HEK293 (cell line): ENCODE measurements around the gene HIGD2B.

Source experiments
- CTCF ChIA-PET: fragments of 350-600 bp; formaldehyde crosslinking; extraction: SDS; loops from one replicate; lab custom pipeline; 2021; ENCODE audit warnings: antibody characterized with exemption; lab: Yijun Ruan, JAX
- POLR2A ChIA-PET: fragments of 300-600 bp; formaldehyde crosslinking; extraction: SDS; loops from one replicate; lab custom pipeline; 2020; ENCODE audit warnings: antibody characterized with exemption, inconsistent platforms; lab: Yijun Ruan, JAX
- H3K27ac ChIP-seq: fragments of 200-500 bp; sonication (Bioruptor generic); 2 replicates; pipeline ENCODE4 v1.5.1; 2014; ENCODE audit warnings: low read depth, low read length, control low read depth, inconsistent platforms; ENCODE audit errors: extremely low read depth
- H3K36me3 ChIP-seq, 2 experiments: fragments of 200-500 bp in 1 of 2; sonication (Bioruptor generic) in 1 of 2; 1 replicate in 1 of 2; 2 replicates in 1 of 2; pipeline ENCODE4 v1.5.1; 2014 to 2017; ENCODE audit warnings: inconsistent platforms in 2 of 2, low read length in 2 of 2; ENCODE audit not compliant: control insufficient read depth in 2 of 2, insufficient read depth in 1 of 2
- H3K4me1 ChIP-seq: fragments of 200-500 bp; sonication (Bioruptor generic); 2 replicates; pipeline ENCODE4 v1.5.1; 2014; ENCODE audit warnings: mild to moderate bottlenecking, low read length, inconsistent platforms; ENCODE audit not compliant: control insufficient read depth, insufficient read depth
- H3K4me3 ChIP-seq: 2 replicates; pipeline ENCODE4 v1.5.1; 2011; ENCODE audit warnings: low read depth, mild to moderate bottlenecking, control low read depth, low read length, moderate library complexity
- H3K9me3 ChIP-seq: fragments of 200-500 bp; sonication (Bioruptor generic); 2 replicates; pipeline ENCODE4 v1.5.1; 2014; ENCODE audit warnings: low read depth, low read length, inconsistent platforms; ENCODE audit not compliant: control insufficient read depth, insufficient read depth
- BCL11B ChIP-seq: fragments of 450-650 bp; formaldehyde crosslinking; IDR thresholded peaks from 2 replicates; pipeline ENCODE4 v1.5.1; 2016; ENCODE audit warnings: low read depth, missing biosample characterization, missing genetic modification characterization
- EGR2 ChIP-seq: fragments of 450-650 bp; formaldehyde crosslinking; IDR thresholded peaks from 2 replicates; pipeline ENCODE4 v1.5.1; 2016; ENCODE audit warnings: low read depth, missing biosample characterization, missing genetic modification characterization
- FEZF1 ChIP-seq: fragments of 450-650 bp; formaldehyde crosslinking; IDR thresholded peaks from 2 replicates; pipeline ENCODE4 v1.5.1; 2016; ENCODE audit warnings: missing biosample characterization, missing genetic modification characterization
- KLF1 ChIP-seq: fragments of 450-650 bp; formaldehyde crosslinking; IDR thresholded peaks from 2 replicates; pipeline ENCODE4 v1.5.1; 2016; ENCODE audit warnings: missing biosample characterization, missing genetic modification characterization
- PRDM1 ChIP-seq: fragments of 450-650 bp; formaldehyde crosslinking; IDR thresholded peaks from 2 replicates; pipeline ENCODE4; 2016; ENCODE audit warnings: missing biosample characterization, missing genetic modification characterization
- TRIM28 ChIP-seq: IDR thresholded peaks from 2 replicates; pipeline ENCODE4 v1.6.1; 2011; ENCODE audit warnings: low read length, control low read depth, borderline replicate concordance
- ZBTB1 ChIP-seq: fragments of 450-650 bp; formaldehyde crosslinking; IDR thresholded peaks from 2 replicates; pipeline ENCODE4 v1.5.1; 2016; ENCODE audit warnings: missing biosample characterization, missing genetic modification characterization
- ZFP3 ChIP-seq: fragments of 450-650 bp; formaldehyde crosslinking; IDR thresholded peaks from 2 replicates; pipeline ENCODE4 v1.5.1; 2016; ENCODE audit warnings: low read depth, missing biosample characterization, missing genetic modification characterization
- ZFP69B ChIP-seq: fragments of 450-650 bp; formaldehyde crosslinking; IDR thresholded peaks from 2 replicates; pipeline ENCODE4 v1.5.1; 2016; ENCODE audit warnings: missing biosample characterization, missing genetic modification characterization
- ZNF114 ChIP-seq: fragments of 450-650 bp; formaldehyde crosslinking; IDR thresholded peaks from 2 replicates; pipeline ENCODE4 v1.5.0; 2017; ENCODE audit warnings: missing biosample characterization, missing genetic modification characterization
- ZNF121 ChIP-seq: fragments of 450-650 bp; formaldehyde crosslinking; IDR thresholded peaks from 2 replicates; pipeline ENCODE4 v1.5.1; 2016; ENCODE audit warnings: missing biosample characterization, missing genetic modification characterization
- ZNF2 ChIP-seq: fragments of 450-650 bp; formaldehyde crosslinking; IDR thresholded peaks from 2 replicates; pipeline ENCODE4 v1.5.1; 2016; ENCODE audit warnings: missing biosample characterization, missing genetic modification characterization
- ZNF221 ChIP-seq: fragments of 450-650 bp; formaldehyde crosslinking; IDR thresholded peaks from 2 replicates; pipeline ENCODE4 v1.5.1; 2017; ENCODE audit warnings: missing biosample characterization, missing genetic modification characterization, borderline replicate concordance
- ZNF239 ChIP-seq: fragments of 450-650 bp; formaldehyde crosslinking; IDR thresholded peaks from 2 replicates; pipeline ENCODE4 v1.5.1; 2016; ENCODE audit warnings: missing biosample characterization, missing genetic modification characterization
- ZNF341 ChIP-seq: fragments of 450-650 bp; formaldehyde crosslinking; IDR thresholded peaks from 2 replicates; pipeline ENCODE4; 2016; ENCODE audit warnings: low read depth, missing biosample characterization, missing genetic modification characterization
- ZNF391 ChIP-seq: fragments of 450-650 bp; formaldehyde crosslinking; IDR thresholded peaks from 2 replicates; pipeline ENCODE4 v1.5.1; 2016; ENCODE audit warnings: low read depth, missing biosample characterization, missing genetic modification characterization, borderline replicate concordance
- ZNF501 ChIP-seq: fragments of 450-650 bp; formaldehyde crosslinking; IDR thresholded peaks from 2 replicates; pipeline ENCODE4 v1.5.1; 2016; ENCODE audit warnings: missing biosample characterization, missing genetic modification characterization
- ZNF571 ChIP-seq: fragments of 450-650 bp; formaldehyde crosslinking; IDR thresholded peaks from 2 replicates; pipeline ENCODE4 v1.5.0; 2017; ENCODE audit warnings: missing biosample characterization, missing genetic modification characterization
- TF ChIP-seq, protein P1 (sequence below): fragments of 450-650 bp; IDR thresholded peaks from 2 replicates; pipeline ENCODE4 v1.5.1; 2018; ENCODE audit warnings: missing biosample characterization, missing genetic modification characterization
- TF ChIP-seq, protein P2 (sequence below): fragments of 450-650 bp; formaldehyde crosslinking; optimal IDR thresholded peaks from 2 replicates; pipeline ENCODE3; 2016; ENCODE audit warnings: missing biosample characterization, mild to moderate bottlenecking, missing genetic modification characterization
- TF ChIP-seq, protein P3 (sequence below): fragments of 450-650 bp; formaldehyde crosslinking; IDR thresholded peaks from 2 replicates; pipeline ENCODE4 v1.5.1; 2016; ENCODE audit warnings: missing biosample characterization, missing genetic modification characterization
- TF ChIP-seq, protein P4 (sequence below): fragments of 450-650 bp; formaldehyde crosslinking; IDR thresholded peaks from 2 replicates; pipeline ENCODE4 v1.5.1; 2016; ENCODE audit warnings: missing biosample characterization, missing genetic modification characterization
- TF ChIP-seq, protein P5 (sequence below): fragments of 450-650 bp; formaldehyde crosslinking; IDR thresholded peaks from 2 replicates; pipeline ENCODE4 v1.5.1; 2017; ENCODE audit warnings: missing biosample characterization, missing genetic modification characterization

Gene HIGD2B

DNA sequence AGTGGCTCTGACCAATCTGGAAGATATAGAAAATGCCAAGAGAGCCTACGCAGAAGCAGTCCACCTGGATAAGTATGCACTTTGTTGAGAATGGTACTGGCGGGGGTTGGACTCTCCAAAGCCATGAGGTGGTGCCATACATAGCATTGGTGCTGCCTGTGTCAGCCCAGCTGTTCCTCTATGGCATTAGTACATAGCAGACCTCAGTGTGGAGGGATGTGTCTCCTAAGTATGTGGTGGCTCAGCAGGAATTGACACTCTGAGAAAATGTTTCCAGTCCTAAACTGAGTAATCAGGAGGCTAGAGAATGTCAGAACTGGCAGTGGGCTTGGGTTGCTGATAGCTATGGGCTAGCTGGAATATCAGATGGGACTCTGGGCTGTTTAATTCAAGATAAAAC, 49.1 kb upstream of the HIGD2B start:
- Histone ChIP-seq H3K4me3 (no peak overlapping the region), H3K36me3 (peaks cover 28 to 81% of the 10 kb centered on the region in 2 experiments), H3K4me1 (no peaks in the 10 kb centered on the region), H3K9me3 (no peaks in the 10 kb centered on the region), H3K27ac (no peak overlapping the region)
- TF ChIP-seq FEZF1 (no peak), KLF1 (no peak), ZNF391 (tag by site-specific recombination) (no peak)
- TF ChIP-seq, protein P1, sequence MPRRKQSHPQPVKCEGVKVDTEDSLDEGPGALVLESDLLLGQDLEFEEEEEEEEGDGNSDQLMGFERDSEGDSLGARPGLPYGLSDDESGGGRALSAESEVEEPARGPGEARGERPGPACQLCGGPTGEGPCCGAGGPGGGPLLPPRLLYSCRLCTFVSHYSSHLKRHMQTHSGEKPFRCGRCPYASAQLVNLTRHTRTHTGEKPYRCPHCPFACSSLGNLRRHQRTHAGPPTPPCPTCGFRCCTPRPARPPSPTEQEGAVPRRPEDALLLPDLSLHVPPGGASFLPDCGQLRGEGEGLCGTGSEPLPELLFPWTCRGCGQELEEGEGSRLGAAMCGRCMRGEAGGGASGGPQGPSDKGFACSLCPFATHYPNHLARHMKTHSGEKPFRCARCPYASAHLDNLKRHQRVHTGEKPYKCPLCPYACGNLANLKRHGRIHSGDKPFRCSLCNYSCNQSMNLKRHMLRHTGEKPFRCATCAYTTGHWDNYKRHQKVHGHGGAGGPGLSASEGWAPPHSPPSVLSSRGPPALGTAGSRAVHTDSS (tag by site-specific recombination), result no peak
- ChIA-PET POLR2A (no interaction called here), CTCF (interaction anchor here (0.5 to 8.1 kb wide), 5 partner anchors 9 to 441 kb away, joined by 3 to 73 read pairs (median 4); no protein-coding TSS in a partner anchor)

- H3K4me3 ChIP-seq, result no peak overlapping the region
- H3K36me3 ChIP-seq, result peaks cover 28 to 74% of the 10 kb centered on the region in 2 experiments
- no peaks in the 10 kb centered on the region for H3K9me3 ChIP-seq
- no peak overlapping the region for H3K27ac ChIP-seq
- no peak for TF ChIP-seq ZNF571 (tag by site-specific recombination)
- no peak for TF ChIP-seq TRIM28
- no peak for TF ChIP-seq ZFP69B (tag by site-specific recombination)
- TF ChIP-seq PRDM1 (tag by site-specific recombination), result no peak
- TF ChIP-seq, protein P2, sequence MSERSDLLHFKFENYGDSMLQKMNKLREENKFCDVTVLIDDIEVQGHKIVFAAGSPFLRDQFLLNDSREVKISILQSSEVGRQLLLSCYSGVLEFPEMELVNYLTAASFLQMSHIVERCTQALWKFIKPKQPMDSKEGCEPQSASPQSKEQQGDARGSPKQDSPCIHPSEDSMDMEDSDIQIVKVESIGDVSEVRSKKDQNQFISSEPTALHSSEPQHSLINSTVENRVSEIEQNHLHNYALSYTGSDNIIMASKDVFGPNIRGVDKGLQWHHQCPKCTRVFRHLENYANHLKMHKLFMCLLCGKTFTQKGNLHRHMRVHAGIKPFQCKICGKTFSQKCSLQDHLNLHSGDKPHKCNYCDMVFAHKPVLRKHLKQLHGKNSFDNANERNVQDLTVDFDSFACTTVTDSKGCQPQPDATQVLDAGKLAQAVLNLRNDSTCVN (tag by site-specific recombination), result no peak
- TF ChIP-seq ZBTB1 (tag by site-specific recombination), result no peak
- TF ChIP-seq ZNF121 (tag by site-specific recombination), result no peak
- TF ChIP-seq, protein P3, sequence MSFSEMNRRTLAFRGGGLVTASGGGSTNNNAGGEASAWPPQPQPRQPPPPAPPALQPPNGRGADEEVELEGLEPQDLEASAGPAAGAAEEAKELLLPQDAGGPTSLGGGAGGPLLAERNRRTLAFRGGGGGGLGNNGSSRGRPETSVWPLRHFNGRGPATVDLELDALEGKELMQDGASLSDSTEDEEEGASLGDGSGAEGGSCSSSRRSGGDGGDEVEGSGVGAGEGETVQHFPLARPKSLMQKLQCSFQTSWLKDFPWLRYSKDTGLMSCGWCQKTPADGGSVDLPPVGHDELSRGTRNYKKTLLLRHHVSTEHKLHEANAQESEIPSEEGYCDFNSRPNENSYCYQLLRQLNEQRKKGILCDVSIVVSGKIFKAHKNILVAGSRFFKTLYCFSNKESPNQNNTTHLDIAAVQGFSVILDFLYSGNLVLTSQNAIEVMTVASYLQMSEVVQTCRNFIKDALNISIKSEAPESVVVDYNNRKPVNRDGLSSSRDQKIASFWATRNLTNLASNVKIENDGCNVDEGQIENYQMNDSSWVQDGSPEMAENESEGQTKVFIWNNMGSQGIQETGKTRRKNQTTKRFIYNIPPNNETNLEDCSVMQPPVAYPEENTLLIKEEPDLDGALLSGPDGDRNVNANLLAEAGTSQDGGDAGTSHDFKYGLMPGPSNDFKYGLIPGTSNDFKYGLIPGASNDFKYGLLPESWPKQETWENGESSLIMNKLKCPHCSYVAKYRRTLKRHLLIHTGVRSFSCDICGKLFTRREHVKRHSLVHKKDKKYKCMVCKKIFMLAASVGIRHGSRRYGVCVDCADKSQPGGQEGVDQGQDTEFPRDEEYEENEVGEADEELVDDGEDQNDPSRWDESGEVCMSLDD, result no peak
- TF ChIP-seq, protein P4, sequence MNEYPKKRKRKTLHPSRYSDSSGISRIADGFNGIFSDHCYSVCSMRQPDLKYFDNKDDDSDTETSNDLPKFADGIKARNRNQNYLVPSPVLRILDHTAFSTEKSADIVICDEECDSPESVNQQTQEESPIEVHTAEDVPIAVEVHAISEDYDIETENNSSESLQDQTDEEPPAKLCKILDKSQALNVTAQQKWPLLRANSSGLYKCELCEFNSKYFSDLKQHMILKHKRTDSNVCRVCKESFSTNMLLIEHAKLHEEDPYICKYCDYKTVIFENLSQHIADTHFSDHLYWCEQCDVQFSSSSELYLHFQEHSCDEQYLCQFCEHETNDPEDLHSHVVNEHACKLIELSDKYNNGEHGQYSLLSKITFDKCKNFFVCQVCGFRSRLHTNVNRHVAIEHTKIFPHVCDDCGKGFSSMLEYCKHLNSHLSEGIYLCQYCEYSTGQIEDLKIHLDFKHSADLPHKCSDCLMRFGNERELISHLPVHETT (tag by site-specific recombination), result no peak
- TF ChIP-seq ZNF391 (tag by site-specific recombination), result no peak
- TF ChIP-seq EGR2, result no peak
- TF ChIP-seq ZNF341 (tag by site-specific recombination), result no peak
- no peak for TF ChIP-seq ZNF2 (tag by site-specific recombination)
- TF ChIP-seq ZFP3 (tag by site-specific recombination), result no peak
- TF ChIP-seq ZNF221 (tag by site-specific recombination), result no peak
- no peak for TF ChIP-seq BCL11B (tag by site-specific recombination)
- no peak for TF ChIP-seq ZNF501 (tag by site-specific recombination)
- no peak for TF ChIP-seq ZNF239
- TF ChIP-seq, protein P5, sequence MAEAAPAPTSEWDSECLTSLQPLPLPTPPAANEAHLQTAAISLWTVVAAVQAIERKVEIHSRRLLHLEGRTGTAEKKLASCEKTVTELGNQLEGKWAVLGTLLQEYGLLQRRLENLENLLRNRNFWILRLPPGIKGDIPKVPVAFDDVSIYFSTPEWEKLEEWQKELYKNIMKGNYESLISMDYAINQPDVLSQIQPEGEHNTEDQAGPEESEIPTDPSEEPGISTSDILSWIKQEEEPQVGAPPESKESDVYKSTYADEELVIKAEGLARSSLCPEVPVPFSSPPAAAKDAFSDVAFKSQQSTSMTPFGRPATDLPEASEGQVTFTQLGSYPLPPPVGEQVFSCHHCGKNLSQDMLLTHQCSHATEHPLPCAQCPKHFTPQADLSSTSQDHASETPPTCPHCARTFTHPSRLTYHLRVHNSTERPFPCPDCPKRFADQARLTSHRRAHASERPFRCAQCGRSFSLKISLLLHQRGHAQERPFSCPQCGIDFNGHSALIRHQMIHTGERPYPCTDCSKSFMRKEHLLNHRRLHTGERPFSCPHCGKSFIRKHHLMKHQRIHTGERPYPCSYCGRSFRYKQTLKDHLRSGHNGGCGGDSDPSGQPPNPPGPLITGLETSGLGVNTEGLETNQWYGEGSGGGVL, result no peak
- no peak for TF ChIP-seq ZNF114 (tag by site-specific recombination)
- ChIA-PET POLR2A (no interaction called here), CTCF (interaction anchor here (1.2 to 8.1 kb wide), 2 partner anchors 12 to 35 kb away, joined by 4 to 73 read pairs; no protein-coding TSS in a partner anchor)
- H3K4me1 ChIP-seq, result no peaks in the 10 kb centered on the region
Measured at GRCh38 chr15:72733941-72734738, 48.2 kb upstream of the HIGD2B start.
